NCI-H1105 (cell line): ENCODE results near the gene CDCP1.

Source experiments
- DNase-seq: peaks from one replicate; lab custom pipeline; 2025; lab: John Stamatoyannopoulos, UW

Gene CDCP1

DNA sequence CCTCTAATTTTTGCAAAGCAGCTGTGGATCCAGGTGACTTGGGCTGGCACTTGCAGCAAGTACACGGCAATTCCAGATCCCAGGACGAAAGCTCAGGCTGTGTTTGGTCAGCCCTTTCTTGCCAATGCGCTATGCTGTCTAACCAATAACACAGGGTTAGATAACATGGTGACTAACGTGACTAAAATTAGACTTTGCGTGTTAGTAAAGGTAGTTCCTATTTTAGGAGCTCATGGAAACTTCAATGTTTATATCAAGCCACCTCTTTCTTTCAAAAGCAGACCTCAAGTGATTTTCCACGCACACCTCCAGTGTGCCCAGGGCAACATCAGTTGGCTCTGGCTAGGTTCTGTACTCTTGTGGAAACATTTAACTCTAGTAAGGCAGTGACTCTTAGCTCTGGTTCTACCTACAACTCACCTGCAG, 32.5 kb downstream of the CDCP1 start:
- DNase-seq = no peak

DNA sequence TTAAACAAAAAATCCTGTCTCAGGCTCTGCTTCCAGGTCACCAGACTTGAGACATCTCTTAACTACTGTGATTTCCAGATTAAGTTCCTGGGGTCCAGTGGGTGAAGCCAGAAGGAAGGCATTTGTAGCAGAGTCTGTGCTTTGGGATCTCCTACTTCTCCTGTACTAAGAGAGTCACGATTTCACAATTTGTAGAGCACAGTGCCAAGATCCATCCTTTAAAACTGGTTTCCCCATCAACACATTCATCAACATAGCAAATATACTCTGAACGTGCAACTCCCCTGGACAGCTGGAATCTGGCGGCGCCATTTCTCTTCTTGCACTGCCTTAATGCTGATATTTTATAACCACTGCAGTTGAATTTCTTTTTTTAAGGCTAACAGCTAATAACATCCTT, 33.2 kb downstream of the CDCP1 start:
- DNase-seq = no peak

DNA sequence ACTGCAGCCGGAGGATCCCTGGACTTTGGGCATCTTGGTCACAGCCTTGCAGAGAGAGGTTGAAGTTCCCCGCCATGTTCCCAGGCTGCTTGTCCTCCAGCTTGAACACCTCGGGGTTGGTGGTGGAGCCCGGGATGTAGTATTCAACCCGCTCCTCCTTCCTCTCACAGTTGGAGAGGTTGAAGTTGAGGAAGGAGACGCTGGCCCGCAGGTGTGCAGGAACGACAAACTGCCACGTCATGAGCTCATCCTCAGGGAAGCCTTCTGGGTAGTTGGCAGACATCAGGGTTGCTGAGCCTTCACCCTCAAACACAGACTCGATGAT, 35.7 kb downstream of the CDCP1 start:
- DNase-seq = no peak

DNA sequence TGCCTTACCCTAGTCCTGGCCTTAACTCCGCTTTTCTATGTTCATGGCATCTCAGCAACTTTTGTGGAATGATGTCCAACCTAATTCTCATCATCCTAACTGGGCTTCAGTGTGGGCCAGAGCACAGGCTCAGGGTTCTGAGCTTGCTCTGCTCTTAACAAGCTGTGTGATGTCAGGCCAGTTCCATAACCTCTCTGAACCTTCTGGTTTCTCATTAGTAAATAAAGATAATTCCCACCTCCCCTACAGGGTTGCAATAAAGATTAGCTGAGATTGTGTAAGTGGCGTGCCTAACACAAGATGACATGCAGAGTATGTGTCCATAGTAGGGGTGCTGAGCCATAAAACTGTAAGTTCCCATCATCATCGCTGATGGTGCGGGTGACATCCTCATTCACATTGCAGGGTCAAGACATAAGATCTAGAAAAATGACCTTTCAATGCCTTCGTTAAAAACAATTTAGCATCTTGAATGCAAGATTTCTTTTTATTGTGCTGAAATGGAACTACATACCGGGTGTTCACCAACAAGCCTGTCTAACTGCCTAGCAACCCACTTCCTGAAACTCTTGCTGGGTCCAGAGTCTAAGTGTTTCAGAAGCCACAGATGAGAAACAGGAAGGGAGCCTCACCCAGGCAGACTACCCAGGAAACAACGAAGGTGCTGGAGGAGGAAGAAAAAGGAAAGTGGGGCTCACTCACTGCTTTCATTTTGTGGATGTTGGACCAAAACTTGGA, 36.2 kb downstream of the CDCP1 start:
- no peak for DNase-seq

DNA sequence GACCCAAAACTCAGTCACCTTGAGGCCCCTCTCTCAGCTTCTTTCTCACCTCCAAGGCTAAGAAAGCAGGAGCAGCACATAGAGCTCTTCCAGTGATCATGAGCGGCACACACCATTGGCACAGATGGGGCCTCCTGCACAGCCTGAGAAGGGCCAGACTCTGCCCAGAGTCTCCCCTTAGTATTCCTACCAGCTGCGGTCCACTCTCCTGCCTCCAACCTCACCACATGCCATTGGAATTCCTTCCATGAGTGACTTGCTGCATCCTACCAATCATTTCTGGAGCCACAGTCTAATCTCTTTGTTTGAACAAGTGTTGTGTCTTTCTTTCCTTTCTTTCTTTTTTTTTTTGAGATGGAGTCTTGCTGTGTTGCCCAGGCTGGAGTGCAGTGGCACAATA, 39.3 kb downstream of the CDCP1 start:
- no peak for DNase-seq

DNA sequence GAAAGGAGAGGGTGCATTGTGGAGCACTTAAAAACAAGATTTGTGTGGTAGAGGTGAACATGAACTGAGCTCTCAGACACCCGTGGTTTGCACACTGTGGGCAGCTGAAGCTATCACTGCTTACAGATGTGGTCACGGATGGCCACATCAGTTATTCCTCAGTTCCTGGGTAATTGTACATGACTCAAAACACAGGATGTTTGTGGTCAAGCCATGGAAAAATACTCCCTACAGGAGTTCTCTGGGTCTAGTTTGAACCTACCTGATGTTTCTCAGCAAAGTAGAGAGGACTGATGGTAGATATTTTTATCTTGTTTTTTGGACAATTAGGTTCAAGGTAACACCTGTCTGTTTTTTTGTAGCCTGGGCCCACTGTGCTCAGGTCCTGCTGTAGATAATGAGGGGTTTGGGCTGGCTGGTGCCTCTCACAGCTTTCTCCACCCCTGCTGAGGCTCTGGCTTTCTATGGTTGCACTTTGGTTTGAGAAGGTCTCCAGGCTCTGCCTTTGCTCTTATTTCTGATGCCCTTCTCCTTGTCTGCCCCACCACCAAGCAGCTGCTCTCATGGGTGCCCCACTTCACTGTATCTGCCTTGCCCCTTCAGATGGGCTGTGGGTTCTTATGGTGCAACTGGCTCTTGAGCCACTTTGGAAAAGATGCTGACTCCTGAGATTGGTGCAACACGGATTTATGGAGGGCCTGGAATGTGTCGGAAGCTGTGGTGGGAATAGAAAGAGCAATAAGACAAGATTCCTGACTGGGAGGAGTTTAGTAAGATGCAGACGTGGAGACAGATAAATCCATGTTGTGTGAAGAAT, 40.1 kb downstream of the CDCP1 start:
- no peak for DNase-seq

DNA sequence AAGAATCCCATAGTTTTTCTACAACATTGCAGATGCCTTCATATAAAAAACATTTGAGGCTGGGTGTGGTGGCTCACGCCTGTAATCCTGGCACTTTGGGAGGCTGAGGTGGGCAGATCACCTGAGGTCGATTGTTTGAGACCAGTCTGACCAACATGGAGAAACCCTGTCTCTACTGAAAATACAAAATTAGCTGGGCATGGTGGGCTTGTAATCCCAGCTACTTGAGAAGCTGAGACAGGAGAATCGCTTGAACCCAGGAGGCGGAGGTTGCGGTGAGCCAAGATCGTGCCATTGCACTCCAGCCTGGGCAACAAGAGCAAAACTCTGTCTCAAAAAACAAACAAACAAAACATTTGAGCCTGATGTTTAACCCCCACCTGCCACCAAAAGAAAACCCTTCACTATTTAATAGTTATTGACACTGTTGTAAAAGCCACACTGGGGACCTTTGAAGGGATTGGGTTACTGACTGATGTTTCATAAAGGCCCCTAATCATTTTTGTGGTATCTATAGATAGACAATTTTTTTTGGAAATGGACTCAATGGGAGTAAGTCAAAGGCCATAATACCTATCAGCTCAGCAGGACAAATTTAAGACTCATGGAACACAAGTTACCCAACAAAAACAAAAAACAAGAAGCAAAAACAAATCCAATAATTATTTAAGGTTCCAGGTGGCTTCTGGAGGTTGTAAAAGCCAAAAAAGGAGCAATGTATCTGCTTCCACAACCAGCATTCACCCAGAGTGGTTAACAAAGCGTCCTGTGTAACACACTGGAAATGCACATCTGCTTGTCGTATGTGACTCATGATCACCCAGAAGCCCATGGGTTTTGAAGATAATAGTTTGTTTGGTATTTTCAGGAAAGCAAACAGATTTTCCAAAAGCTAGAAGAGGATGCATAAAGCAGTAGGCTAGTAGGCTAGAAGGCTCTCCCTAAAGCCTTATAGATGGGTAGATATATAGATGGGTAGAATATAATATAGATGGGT, 41.2 kb downstream of the CDCP1 start:
- DNase-seq = no peak

DNA sequence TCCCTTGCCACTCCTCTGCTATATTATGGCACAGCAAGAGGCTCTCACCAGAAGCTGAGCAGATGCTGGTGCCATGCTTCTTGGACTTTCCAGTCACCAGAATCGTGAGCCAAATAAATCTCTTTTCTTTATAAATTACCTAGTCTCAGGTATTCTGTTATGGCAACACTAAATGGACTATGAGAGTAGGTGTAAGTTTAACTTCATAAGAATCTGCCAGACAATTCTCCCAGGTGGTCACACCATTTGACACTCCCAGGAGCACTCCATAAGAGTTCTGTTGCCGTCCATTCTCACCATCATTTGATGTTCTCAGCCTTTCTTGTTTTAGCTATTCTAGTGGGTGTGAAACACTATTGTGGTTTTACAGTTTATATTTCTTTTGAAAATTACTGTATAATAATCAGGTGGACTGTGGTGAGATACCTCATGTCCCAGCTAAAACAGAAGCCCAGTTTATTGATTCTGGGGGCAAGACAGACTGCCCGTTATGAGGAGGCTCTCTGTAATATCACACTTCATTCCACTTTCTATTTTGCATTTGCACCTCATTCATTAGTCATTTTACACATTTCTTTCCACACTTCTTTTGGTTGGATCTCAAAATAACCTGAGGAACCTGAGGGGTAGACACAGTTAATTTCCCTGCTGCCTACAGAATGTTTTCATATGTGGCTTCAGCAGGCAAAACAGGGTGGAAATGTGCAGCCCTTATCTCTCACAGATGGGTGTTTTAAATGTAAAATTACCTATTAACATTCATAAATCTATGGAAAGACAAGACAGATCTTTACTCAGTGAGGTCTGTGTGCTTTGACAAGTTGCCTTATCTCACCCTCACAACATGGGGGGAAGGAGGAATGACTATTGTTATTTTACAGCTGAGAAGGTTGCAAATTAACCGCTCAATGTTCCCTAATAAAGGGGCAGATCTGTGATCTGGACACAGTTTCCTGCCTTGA, 42.1 kb downstream of the CDCP1 start:
- no peak for DNase-seq

DNA sequence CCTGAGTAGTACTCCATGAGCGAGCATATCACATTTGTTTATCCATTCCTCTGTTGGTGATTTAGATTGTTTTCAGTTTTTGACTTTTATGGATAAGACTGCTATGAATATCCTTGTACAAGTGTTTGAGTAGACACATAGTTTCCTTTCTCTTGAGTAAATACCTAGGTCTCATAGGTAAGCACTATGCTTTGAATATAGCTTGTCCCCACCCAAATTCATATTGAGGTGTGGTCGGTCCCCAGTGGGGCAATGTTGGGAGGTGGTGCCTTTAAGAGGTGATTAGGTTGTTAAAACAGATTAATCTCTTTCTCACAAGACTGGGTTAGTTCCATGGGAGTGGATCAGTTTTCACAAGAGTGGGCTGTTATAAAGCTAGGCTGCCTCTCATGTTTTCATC, 42.8 kb downstream of the CDCP1 start:
- DNase-seq = no peak

DNA sequence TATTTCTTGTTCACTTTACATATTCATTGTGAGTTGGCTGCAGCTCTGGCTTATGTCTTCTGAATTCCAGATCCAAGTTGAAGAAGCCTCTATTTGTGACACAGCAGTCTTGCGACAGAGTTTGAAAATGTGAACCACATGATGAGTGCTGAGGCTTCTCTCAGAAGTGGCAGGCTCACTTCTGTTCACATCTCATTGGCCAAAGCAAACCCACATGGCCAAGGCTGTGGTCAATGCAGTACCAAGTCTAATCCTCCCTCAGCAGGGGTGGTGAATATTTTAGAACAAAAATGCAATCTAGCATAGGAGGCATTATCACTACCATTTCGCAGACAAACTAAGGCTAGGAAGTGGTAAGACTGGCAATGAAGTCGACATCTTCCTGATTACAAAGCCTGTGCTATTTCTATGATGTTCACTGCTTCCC, 45.2 kb downstream of the CDCP1 start:
- DNase-seq = no peak

DNA sequence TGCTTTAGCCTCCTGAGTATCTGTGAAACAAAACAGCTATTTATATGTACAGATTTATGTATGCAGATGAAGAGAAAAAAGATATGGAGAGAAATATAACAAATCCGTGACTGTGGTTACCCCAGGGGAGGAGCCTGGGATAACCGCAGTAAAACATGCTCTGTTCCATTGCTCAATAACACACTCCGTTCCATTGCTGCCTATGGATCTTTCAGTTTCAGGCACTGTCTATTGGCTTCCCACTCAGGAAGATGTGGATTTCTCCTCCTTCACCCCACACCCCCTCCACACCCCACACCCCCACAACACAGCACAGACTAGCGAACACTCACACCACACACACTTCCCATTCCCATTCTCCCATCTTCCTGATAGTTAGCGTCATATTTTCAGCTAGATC, 47.9 kb downstream of the CDCP1 start:
- no peak for DNase-seq

DNA sequence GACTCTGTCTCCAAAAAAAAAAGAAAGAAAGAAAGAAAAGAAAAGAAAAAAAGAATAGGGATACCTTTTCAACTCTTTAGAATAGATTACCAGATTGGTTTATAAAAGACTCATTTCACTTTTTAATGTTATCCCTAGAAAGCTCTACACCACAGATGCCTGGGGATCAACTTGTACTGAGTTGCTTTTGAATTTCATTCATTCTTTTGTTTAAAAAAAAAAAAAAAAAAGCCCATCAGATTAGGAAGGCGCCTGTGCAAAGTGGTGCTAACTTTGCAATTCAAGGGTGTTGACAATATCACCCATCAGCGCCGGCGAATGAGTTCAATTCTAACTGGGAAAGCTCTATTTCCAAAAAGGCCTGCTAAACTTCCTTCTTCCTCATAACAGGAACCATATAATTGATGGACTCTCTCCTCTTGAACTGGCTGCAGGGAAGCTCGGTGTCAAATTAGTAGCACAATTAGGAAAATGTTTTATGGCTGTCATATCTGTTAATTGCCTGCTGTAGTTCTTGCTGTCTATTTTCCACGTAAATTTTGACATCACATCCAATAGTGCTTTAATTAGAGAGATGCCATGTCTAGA, 48.8 kb downstream of the CDCP1 start:
- no peak for DNase-seq

DNA sequence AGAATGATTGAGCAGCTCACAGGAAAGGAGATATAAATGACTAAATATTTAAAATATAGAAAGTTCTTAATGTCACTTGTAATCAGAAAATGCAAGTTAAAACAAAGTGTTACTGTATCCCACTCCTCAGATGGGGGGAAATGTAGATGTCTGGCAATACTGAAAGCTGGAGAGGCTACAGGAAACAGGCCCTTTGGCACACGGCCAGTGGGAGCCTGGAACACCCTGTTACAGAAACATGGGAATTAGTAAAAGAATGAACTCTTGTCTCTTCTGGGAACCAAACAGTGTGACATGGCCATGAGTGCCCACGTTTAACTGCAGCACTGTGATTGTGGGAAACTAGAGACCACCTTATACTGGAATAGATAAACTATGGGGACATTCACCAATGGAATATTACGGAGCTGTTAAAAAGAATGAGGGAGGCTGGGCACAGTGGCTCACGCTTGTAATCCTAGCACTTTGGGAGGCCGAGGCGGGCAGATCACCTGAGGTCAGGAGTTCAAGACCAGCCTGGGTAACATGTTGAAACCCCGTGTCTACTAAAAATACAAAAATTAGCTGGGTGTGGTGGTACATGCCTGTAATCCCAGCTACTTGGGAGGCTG, 50.2 kb downstream of the CDCP1 start:
- DNase-seq = no peak

DNA sequence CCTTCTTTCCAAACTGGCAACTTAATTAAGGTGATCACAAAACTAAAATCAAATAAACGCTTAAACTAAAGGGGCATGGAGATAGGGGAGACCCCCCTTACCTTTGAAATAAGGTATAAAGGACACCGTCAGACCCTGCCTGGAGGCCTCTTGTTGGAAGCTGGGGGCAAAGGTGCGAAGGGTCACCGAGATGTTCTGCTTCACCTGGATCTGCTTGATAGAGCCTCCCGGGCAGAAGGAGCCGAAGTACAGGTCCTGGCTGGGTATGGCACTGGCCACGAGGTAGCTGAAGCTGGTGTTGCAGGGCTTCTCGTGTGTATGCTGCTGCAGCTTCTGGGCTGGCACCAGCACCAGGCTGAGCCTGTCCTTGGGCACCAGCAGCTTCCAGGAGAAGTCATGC, 53.0 kb downstream of the CDCP1 start:
- DNase-seq = no peak

DNA sequence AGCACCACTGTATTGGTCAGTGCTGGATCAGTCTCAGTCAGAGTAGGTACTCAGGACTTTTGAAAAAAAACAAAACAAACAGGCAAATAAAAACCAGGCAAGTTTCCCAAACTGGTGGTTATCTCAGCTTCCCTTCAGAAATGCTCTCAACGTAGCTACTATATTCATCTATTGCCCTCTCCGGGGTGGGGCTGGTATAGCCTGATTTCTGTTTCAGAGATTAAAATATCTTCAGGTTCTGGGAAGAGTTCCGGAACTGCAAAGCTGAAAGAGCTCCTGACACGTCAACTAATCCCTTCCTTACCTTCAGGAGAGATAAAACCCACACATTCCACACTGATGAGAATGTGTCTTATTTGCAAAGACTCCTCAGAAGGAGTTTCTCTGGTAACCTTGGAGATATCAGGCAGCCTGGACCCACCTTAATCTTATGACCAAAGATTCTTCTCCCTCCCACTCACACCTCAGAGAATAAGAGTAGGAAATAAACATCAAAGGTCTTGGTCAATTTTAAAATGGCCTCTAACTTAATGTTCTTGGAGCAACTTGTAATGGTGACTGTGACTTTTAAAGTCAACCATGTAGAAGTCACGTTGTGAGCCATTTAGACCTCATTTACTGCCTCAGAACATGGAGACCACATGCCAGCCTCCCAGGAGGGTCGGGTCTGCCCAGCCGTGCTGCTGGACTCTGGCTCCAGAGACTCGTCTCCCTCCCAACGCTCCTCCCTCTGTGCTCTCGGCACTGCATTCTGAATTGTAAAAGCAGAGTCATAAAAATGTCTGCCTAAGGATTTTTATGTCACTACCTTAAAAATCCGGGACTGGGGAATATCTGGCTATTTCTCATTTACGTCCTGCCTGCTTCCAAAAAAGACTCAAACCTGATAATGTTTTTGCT, 53.8 kb downstream of the CDCP1 start:
- DNase-seq = no peak

DNA sequence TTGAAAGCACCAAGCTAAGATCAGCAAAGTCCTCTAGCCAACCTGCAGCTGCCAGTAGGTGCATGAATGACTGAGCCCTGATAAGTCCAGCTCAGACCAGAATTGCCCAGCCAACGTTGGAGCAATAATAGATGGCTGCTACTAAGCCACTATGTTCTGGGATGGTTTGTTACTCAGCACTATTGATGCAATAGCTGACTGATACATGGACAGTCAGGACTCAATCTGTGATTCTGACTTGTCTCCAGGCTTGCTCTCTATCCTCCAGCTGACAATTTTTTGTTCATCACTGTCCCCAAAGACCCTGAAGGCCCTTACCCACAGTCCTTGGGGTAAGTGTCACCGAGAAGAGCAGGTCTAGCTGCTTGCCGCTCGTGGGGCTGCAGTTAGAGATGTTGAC, 55.3 kb downstream of the CDCP1 start:
- no peak for DNase-seq

DNA sequence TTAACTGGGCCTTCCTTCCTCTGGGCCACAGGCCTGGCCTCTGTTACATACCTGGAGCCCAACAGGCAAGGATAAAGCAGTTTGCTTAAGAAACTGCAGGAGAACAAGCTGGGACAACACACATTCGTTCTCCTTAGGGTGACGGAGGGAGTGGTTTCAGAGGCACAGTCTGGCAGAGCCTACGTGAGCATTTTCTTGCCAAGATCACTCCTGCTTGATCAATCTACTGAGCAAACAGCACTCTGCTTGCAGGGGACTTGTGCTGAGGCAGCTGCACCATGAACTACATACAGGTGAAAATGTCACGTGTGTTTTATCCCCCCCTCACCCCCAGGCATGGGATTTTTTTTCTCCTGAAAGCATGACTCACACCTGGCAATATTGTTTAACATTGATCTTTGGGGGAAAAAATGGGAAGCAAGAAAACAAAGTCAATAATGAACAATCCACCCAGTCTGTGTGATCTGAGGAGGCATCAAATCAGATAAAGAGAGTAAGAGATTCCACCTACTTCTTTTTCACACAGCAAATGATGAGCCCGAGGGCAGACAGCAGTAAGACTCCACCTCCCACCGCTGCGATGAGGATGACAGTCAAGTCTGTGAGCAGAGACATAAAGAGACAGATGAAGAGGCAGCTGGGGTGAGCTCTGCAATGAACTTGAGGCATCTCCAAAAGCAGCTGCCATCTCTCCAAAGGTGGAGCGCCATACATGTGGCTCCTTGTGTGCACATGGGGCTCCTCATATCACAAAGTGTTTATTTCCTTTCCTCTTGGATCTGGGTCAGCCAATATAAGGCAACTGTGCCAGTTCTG, 57.4 kb downstream of the CDCP1 start:
- DNase-seq = no peak

DNA sequence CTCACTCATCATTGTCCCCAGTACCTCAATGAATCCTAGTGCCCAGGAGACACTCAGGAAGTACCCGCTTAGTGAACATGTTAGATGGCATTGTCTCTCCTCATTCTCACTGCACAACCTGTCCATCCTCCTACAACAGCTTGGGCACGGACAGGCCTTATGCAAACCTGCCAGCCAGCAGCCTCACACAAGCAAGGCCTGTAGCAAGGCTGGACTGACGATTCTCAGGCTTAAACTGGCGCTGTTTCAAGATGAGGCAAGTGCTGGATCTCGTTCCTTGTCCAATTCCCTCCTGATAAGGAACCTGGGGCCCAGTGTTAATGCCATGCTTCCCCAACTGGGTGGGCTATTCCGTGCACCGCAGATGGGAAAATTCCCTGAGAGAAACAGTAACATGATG, 59.0 kb downstream of the CDCP1 start:
- DNase-seq = no peak
